GDM1 (cell line): Measurements from ENCODE around the gene CD47.

Experiments used
- DNase-seq: peaks from one replicate; lab custom pipeline; 2025; lab: John Stamatoyannopoulos, UW

CD47 gene

DNA sequence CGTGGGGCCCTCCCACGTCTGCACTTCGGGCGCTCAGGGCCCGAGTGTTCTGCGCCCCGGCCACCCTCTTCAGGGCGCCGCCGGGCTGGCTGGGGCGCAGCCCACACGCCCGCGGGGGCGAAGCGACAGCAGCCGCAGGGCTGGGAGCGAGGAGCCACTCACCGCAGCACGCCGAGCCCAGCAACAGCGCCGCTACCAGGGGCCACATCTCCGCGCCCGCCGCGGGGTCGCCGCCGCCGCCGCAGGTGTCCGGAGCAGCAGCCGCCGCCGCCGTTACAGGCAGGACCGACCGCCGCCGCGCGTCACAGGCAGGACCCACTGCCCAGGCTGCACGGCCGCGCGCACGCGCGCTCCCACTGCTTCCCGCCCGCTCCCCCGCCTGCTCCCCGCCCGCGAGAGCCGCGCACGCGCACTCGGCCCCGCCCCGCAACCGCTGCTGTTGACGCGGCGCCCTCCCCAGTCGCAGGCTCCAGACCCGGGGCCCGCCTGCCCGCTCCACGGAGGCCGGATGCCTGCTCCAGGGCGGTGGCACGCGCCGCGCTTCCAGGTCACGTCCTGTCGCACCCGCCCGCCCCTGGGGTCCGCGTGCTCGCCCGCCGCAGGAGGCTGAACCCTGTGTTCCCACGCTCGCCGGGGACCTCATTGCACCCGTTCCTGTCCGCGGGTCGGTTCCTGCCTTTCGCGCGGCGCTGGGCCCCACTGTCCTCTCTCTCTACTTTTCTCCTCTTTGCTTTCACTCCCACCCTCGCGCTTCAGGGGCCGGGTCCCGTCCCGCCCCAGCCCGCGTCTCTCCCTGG is at the start of gene CD47:
CD47 (minus strand) TSS at position 331 of the 797 bp plus-strand sequence; CDS start at position 208, 123 bp downstream.
- peak; percentile 87 for DNase-seq

GRCh38 chr3:108137460-108137814 is 46.6 kb upstream of the CD47 start:
- no peak for DNase-seq

GRCh38 chr3:108136561-108137459 is 46.0 kb upstream of the CD47 start:
- no peak for DNase-seq

- DNase-seq = no peak
Observed at GRCh38 chr3:108134555-108134880, 43.7 kb upstream of the CD47 start.

DNA sequence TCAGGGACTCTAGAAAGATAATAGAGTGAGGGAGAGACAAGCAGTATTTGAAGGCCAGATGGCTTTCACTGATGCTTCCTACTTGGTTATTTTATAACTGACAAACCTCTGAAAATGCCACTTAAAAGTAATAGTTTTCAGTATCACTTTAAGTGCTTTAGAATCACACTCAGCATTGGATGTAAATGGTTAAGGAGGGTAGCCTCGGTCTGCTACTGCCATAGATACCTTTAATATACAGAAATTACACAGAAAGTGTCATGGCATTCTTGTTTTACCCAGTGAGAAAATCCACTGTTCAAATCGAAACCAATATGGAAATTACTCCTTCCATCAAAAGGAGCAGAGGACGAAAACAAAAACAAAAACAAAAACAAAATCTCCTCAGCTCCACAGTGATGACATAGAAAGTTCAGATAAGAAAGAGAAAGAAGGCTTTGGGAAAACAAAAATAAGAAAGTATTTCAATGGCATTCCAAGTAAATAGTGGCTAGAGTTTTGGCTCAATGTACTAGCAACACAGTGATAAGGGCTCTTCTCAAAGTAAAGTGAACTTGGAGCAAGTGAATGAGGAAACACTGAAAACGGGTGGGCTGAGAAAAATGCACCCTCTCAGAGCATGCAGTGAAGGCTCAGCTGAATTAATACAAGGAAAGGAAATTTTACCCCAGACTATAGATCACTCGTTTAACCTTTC is 43.2 kb upstream of the CD47 start:
- DNase-seq = no peak

GRCh38 chr3:108133048-108133369 is 42.2 kb upstream of the CD47 start:
- DNase-seq = no peak

DNA sequence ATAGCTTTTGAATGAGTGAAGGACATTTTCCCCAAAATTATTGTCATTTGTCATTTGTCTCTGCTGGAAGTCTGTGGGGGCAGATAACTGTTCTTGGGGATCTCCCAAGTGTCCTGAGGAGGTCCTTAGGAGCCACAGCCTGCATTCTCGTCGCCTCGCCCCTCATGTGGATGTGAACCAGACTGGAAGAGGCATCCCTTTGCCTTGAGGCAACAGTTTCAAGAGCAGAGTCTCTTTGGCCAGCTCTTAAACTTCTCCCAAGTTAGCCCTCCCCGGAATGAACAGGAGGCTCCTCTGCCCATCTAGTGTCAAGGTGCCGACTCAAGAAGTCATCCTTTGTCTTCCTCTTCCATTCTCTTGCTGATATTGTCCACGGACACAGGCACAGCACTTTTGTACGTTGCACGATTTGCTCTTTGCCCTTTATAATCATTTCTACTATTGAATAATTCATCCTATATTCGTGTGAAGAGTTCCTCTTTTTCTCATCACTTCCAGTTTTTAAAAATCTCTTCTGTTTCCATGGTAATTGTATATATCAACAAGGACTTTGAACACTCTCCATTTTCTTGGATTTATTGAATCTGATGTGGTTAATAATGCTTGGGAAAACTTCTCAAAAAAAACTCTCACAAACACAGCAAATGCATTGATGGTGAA is 40.8 kb upstream of the CD47 start:
- DNase-seq = no peak

GRCh38 chr3:108130701-108131474 is 40.1 kb upstream of the CD47 start:
- no peak for DNase-seq

GRCh38 chr3:108130236-108130635 is 39.4 kb upstream of the CD47 start:
- DNase-seq = no peak

DNA sequence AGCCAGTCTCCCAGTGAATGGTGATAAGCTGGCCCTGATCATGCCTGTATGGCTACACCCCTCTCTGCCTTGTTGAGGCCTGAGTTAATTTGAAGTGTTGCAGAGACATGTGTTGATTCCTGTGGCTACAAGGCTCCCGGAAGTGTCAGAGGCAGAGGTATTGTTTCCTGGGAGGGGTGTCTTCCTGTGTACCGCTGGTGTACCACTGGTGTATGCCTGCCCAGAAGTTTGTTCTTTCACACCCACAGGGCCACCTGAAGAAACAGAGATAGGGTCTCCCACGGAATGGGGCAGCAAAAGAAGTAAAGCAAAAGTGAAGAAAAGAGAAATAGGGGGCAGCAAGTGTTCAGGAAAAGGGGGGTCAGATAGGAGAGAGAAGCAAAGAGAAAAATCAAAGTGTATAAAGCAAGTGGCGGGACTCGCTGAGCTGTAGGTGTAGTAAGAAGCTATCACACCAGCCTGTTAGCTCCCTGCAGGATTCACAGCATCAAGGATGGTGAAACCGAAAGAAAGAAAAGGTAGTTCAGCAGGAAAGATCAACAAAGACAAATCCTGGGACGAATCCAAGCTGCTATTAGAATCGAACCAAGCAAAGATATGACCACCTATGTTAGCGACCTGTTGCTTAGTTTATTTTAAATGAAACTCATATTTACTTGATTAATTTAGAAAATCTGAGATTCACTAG is 36.6 kb upstream of the CD47 start:
- DNase-seq = no peak

- DNase-seq = no peak
Observed at GRCh38 chr3:108126348-108126747, 35.5 kb upstream of the CD47 start.

DNA sequence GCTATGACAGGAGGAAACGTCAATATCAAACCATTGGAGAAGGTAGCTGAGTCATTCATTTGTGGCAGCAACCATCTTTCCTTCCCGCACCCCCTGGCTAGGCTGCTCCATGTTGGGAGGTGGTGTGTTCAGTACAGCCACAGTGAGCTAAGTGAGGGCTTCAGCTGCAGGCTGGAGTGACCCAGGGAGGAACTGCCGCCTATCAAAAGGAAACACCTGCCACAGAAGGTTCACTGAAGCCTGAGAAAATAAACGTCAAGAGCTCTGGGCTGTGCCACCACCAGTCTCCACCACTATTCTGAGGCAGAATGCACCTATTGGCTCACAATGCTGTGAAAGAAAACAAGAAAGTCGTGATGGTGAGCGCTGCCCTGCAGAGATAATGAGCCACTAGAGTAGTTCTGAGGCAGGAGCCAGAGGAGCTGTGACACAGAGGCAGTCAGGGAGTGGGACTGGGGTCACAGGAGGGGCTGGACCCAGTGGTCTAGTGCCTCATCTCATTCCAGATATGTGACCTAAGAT is 34.8 kb upstream of the CD47 start:
- DNase-seq = peak; percentile 93

DNA sequence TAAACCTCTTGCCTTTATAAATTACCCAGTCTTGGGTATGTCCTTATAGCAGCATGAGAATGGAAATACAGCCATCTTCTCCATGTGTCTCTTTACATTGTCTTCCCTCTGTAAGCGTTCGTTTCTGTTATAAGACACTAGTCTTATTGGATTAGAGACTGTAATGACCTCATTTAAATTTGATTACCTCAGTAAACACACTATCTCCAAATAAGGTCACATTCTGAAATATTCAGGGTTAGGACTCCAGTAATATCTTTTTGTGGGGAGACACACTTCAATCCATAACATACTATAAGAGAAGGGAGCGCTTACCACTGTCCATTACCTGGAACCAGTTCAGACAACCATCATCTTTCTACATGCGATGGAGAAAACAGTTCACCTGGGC is 34.3 kb upstream of the CD47 start:
- DNase-seq = no peak

GRCh38 chr3:108124337-108125152 is 33.7 kb upstream of the CD47 start:
- DNase-seq = peak; percentile 24

- DNase-seq = no peak
Observed at GRCh38 chr3:108123326-108123725, 32.5 kb upstream of the CD47 start.

GRCh38 chr3:108122276-108122675 is 31.4 kb upstream of the CD47 start:
- no peak for DNase-seq

DNA sequence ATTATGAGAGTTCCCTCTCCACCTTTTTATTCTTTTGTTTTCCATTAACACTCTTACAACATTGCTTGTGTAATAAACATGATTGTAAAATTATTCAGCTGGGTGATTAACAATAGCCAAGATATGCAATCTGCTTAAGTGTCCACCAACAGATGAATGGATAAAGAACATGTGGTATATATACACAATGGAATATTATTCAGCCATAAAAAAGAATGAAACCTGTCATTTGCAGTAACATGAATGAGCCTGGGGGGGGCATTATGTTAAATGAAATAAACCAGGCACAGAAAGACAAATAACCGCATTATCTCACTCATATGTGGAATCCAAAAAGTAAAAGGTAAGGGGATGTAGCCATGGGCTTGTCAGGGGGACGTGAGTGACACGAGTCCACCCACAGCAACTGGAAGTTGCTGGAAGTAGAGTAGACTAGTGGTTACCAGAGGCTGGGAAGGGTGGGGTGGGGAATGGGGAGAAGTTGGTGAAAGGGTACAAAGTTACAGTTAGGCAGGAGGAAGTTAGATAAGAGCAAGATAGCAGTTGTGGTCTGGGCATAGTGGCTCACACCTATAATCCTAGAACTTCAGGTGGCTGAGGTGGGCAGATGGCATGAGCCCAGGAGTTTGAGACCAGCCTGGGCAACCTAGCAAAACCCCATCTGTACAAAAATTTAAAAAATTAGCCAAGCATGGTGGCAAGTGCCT is 28.7 kb upstream of the CD47 start:
- DNase-seq = no peak

DNA sequence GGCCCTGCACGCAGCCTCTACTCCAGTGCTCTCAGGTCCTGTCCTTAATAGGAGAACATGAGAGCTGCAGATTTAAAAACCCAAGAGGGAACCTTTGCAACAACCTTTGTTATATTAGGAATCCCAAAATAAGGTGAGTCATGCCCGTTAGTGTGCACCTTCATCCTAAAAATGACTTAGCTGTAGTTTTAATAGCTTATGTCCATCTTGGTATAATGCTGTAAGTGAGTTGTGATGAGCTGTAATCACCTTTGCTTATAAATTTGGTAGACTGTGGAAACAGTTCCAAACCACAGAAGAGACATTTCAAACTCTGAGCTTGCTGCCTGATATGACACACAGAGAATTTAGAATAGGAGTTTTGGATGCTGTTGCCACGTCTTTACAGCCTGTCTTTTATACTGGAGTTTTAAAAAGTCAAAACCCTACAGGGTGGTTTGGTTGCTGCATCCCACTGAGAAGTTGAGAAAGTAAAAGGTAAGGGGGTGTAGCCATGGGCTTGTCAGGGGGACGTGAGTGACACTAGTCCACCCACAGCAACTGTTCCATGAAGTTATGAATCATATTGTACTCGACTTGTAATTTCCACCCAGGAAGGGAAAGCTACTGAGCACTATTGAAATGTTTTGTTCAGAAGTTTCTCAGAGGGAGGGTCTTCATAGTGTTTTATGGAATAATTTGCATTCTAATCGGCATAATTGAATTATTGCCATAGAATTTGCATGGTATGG is 27.4 kb upstream of the CD47 start:
- DNase-seq = no peak
